Right forelimb (tissue), 1 donor: ENCODE measurements around the gene ZSCAN21.

Source experiments
- DNase-seq: peaks from one replicate; pipeline ENCODE4 v3.0.0-alpha.2; 2018

The ZSCAN21 gene

GRCh38 chr7:100079024-100079560 is 29.5 kb downstream of the ZSCAN21 start:
- no peak for DNase-seq

DNA sequence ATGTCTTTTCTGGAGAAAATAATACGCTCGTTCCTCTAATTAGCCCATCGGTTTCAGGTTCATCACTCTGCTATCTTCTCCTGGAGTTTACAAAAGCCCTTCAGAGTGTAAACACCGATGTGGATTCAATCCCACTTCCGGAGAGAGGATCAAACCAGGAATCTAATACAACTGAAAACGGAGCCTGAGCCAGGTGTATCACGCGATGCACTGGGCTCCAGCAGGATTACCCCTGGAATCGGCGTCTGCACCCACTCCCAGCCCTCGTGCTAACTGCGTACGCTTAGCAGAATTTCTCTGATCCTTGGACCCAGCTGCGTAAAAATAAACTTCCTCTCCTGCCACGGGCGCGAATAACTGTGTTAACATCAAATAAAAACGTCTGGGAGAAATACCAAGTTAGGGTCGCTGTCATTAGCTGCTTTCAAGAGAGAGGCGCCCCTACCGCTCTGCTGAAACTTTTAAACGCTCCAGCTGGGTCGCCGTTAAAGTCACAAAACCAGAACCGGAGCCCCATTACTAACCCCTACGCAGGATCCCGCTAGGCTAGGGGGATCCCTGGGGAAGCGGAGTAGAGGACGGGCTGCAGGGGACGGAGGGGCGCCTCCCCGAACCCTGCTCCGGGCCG is 31.4 kb downstream of the ZSCAN21 start:
- DNase-seq, result no peak

DNA sequence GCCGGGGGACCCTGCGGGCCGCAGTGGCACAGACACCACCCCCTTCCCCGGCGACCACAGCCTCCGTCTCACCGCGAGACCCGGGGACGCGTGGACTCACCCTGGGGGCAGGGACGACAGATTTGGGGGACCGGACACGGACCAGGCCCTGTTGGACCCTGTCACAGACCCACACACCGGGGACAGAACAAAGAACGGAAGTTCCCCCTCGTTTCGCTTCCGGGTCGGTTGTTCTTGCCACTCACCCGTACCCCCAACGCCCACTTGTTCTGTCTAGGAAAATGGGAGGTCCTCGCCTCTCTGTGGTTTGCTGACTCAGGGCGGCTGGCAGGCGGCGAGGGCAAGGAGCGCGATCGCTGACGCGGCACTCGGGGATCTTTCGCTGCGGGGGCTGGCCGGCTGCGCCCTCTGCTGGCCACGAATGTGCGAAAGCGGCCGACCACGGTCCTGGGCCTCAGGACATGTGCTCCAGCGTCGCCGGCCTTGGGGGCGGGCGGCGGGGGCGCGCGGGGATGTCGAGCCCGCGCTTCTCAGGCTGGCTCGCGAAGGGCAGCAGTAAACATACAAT is 32.0 kb downstream of the ZSCAN21 start, which contains the start of gene ZNF3:
Gene ZNF3, minus strand, starts transcription at position 189 of the 568 bp plus-strand sequence. CDS start 4,366 bp downstream, outside the sequence.
- peak; percentile 99 for DNase-seq

DNA sequence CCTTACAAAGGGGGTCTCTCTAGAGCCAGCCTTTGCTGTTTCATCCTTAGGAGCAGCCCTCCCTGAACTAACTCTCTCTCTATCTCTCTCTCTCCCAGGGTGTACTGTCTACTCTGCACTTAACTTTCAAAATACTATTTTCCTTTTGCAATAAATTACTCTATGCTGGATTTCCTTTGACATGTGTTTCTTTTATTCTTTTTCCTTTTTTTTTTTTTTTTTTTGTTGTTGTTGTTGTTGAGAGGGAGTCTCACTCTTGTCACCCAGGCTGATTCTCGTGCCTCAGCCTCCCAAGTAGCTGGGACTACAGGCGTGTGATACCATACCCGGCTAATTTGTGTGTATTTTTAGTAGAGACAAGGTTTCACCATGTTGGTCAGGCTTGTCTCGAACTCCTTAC is 33.4 kb downstream of the ZSCAN21 start:
- no peak for DNase-seq

- no peak for DNase-seq
These were observed 35.9 kb downstream of the ZSCAN21 start for GRCh38 chr7:100085515-100085914.

DNA sequence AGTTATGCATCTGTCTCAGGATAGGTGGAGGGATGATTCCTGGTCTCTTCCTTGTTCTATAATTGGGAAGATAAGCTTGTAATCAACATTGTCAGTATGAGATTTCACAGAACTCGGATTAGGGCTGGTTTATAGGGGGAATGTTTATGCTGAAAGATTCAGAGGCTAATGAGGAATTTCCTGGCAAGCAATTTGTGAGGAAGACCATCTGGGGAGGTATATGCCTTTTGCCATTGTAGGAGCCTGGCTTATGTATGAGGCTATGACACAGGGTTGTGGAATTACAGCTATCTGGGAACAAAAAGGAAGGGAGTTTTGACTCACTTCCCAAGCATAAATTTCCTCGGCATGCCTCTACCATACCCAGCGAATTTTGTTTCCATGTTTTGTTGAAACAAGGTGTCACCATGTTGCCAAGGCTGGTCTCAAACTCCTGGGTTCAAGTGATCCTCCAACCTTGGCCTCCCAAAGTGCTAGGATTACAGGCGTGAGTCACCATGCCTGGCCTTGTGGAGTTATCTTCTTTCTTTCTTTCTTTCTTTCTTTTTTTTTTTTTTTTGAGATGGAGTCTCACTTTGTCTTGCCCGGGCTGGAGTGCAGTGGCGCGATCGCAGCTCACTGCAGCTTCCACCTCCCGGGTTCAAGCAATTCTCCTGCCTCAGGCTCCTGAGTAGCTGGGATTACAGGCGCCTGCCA is 37.6 kb downstream of the ZSCAN21 start:
- DNase-seq, result no peak

DNA sequence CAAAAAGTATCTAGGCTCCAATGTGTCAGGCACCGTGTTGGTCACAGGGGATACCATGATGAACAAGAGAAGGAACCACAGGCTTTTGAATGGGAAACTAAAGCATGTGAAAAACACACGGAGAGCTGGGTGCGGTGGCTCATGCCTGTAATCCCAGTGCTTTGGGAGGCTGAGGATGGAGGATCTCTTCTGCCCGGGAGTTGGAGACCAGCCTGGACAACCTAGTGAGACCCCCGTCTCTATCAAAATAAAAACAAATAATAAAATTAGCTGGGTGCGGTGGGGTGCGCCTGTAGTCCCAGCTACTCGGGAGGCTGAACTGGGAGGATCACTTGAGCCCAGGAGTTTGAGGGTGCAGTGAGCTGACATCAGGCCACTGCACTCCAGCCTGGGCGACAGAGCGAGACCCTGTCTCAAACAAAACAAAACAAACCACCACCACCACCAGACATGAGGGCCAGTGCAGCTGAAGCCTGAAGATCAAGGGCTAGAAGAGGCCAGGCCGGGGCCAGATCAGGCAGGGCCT is 38.6 kb downstream of the ZSCAN21 start:
- DNase-seq, result no peak

GRCh38 chr7:100088621-100089457 is 39.3 kb downstream of the ZSCAN21 start, which contains the start of gene COPS6:
COPS6 (plus strand) TSS chr7:100088969; CDS start chr7:100088991, 22 bp downstream.
- DNase-seq, result peak; percentile 91

DNA sequence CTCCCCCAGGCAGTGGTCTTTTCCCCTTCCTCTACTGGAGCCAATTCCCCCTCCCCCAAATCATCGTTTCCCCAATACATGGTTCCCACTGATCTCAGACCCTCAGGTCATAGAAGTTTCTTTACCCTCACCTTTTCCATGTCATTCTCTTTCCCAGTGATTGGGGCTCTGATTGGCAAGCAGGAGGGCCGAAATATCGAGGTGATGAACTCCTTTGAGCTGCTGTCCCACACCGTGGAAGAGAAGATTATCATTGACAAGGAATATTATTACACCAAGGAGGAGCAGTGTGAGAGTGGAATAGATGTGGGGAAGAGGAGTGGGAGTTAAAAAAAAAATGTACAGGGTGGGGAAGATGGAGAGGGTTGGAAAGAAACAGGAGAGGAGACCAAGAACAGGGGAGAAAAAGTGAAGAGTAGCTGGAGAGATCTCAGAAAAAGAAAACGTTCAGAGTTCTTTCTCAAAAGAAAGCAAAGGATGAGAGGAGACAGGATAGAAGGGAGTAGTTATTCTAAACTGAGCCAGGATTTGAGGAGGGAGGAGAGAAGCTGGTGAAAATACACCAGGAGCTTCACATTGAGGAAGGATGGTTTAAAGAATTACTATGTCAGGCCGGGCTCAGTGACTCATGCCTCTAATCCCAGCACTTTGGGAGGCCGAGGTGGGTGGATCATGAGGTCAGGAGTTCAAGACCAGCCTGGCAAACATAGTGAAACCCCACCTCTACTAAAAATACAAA is 40.1 kb downstream of the ZSCAN21 start:
- DNase-seq, result no peak

- no peak for DNase-seq
These were observed 41.2 kb downstream of the ZSCAN21 start for GRCh38 chr7:100090527-100091410.

- no peak for DNase-seq
These were observed 42.0 kb downstream of the ZSCAN21 start for GRCh38 chr7:100091411-100092181.

- DNase-seq, result no peak
These were observed 43.5 kb downstream of the ZSCAN21 start for GRCh38 chr7:100093054-100093453.

DNA sequence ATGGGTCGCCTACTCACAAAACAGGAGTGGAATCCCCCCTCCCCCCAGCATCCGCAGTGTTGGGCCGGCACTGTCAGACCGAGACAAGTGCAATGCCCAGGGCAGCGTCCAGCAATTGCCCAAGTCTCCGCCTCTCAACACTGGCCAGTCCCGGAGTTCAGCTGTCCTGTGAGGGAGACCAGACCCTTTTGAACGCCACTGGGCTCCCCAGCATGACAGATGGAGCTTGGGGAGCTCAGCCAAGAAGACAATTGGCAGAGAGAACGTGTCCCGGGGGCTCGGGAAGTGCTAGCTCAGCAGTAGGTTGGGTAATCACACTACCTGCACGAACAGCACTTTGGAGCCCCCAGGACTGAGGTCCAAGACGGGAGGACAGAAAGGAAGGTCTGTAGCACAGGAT is 43.9 kb downstream of the ZSCAN21 start:
- DNase-seq, result no peak

DNA sequence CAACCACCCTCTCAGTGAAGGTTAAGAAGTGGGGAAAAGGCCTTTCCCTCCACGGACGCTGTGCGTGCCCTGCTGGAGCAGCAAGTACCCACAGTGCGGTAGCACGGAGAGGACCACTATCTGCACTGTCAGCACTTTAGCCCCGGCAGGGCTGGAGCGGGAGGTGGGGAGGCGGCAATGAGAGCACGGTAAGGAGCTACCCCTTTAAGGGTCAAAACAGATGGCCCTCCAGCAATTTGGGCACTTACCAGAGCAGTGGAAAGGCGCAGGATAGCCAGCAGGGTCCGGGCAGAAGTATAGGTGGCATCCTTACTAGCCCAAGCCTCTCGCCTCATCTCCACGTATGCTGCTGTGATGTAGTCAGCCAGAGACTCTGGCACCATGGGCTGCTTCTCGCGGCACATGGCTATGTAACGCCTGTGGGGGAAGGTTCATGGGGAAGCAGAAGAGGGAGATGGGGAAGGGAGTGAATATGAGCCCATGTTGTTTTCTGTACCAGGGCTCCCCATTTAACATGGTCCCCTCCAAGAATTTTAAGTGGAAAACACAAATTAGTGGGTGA is 44.4 kb downstream of the ZSCAN21 start:
- DNase-seq, result no peak

DNA sequence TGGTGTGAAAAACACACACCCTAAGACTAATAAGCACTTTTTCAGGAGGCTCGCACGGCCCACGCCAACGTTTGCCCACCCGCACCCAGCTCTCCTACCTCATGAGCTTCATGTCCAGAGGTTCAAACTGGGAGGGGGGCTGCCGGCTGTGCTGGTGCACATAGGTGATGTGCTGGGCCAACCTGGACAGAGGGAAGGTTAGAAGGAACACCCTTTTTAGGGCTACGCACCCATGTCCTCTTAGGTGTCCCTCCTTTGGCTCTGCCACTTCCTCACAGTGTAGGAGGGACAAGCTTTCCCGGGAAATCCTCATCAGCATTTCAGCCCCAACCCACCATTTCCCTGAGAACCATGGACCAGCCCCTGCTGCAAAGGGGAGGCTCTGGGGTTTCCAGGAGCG is 45.7 kb downstream of the ZSCAN21 start:
- no peak for DNase-seq

DNA sequence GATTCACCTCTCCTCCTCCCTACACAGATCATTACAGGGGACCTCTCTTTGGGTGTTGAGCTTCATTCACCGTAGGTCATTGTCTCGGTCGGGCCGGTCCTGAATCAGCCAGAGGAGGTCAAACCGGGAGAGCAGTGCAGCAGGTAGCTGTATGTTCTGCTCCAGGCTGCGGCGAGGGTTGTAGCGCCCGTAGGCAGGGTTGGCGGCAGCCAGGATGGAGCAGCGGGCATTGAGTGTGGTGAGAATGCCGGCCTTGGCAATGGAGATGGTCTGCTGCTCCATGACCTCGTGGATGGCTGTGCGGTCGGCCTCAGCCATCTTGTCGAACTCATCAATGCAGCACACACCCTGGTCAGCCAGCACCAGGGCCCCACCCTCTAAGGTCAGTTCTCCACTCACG is 46.1 kb downstream of the ZSCAN21 start:
- no peak for DNase-seq

- DNase-seq, result no peak
These were observed 49.3 kb downstream of the ZSCAN21 start for GRCh38 chr7:100098913-100099312.

- no peak for DNase-seq
These were observed 49.9 kb downstream of the ZSCAN21 start for GRCh38 chr7:100099452-100099851.

GRCh38 chr7:100100420-100101015 is 50.9 kb downstream of the ZSCAN21 start:
- DNase-seq, result peak; percentile 97
